OCI-LY1 (cell line): ENCODE results near the gene RBP5.

Experiments used
- CTCF ChIP-seq: fragments of 200-600 bp; sonication (generic), shearing (Covaris generic); IDR thresholded peaks from 2 replicates; pipeline ENCODE4 v1.5.1; 2017; ENCODE audit warnings: mild to moderate bottlenecking, antibody characterized with exemption, low read length, moderate library complexity, mixed read lengths
- EZH2 ChIP-seq: fragments of 200-600 bp; sonication (generic), shearing (Covaris generic); IDR thresholded peaks from 2 replicates; pipeline ENCODE4 v1.8.0; 2017; ENCODE audit warnings: borderline replicate concordance, mixed run types, mild to moderate bottlenecking, antibody characterized with exemption, low read length, moderate library complexity, mixed read lengths

- TF ChIP-seq CTCF = no peak
- no peak for TF ChIP-seq EZH2
These were observed 26.9 kb upstream of the RBP5 start for GRCh38 chr12:7155471-7156034.
